RWPE2 (cell line): ENCODE results near the gene MAGI1.

ENCODE experiments used
- ATAC-seq: fragments of 200-7000 bp; cut with Tn5 transposase; 3 replicates; pipeline ENCODE4 v1.9.1; 2021; ENCODE audit warnings: low read depth
- DNase-seq: peaks from one replicate; pipeline ENCODE4 v3.0.0-alpha.2; 2020; ENCODE audit warnings: low spot score
- H3K27ac ChIP-seq: fragments of 450-650 bp; 2 replicates; pipeline ENCODE4 v1.5.1; 2017; ENCODE audit warnings: mild to moderate bottlenecking; ENCODE audit not compliant: poor library complexity, severe bottlenecking
- H3K27me3 ChIP-seq: fragments of 250-450 bp; sonication (Bioruptor Pico); 2 replicates; pipeline ENCODE4 v1.5.1; 2021; ENCODE audit warnings: mild to moderate bottlenecking, moderate library complexity; ENCODE audit not compliant: insufficient read depth, poor library complexity, severe bottlenecking
- H3K36me3 ChIP-seq: fragments of 250-450 bp; sonication (Bioruptor Pico); 2 replicates; pipeline ENCODE4 v1.5.1; 2020; ENCODE audit warnings: low read depth, mild to moderate bottlenecking, moderate library complexity
- H3K4me1 ChIP-seq: fragments of 250-450 bp; sonication (Bioruptor Pico); 2 replicates; pipeline ENCODE4 v1.5.1; 2021; ENCODE audit warnings: mild to moderate bottlenecking, moderate library complexity; ENCODE audit not compliant: insufficient read depth, poor library complexity, severe bottlenecking
- H3K4me3 ChIP-seq: fragments of 250-450 bp; sonication (Bioruptor Pico); 2 replicates; pipeline ENCODE4 v1.5.1; 2021; ENCODE audit warnings: mild to moderate bottlenecking, moderate library complexity; ENCODE audit not compliant: severe bottlenecking
- H3K9me3 ChIP-seq: fragments of 250-450 bp; sonication (Bioruptor Pico); 2 replicates; pipeline ENCODE4 v1.5.1; 2021; ENCODE audit warnings: mild to moderate bottlenecking, moderate library complexity; ENCODE audit not compliant: severe bottlenecking
- CTCF ChIP-seq: fragments of 450-650 bp; IDR thresholded peaks from one replicate; pipeline ENCODE4 v1.5.1; 2017; ENCODE audit warnings: mild to moderate bottlenecking, moderate library complexity; ENCODE audit not compliant: poor library complexity, severe bottlenecking

Gene MAGI1

GRCh38 chr3:65671004-65671403 lies 367.7 kb downstream of the MAGI1 start:
- Histone ChIP-seq H3K4me3 (no peak overlapping the region), H3K27ac (no peak overlapping the region), H3K4me1 (peaks cover 13% of the 10 kb centered on the region), H3K36me3 (no peaks in the 10 kb centered on the region), H3K9me3 (no peaks in the 10 kb centered on the region), H3K27me3 (no peaks in the 10 kb centered on the region)
- TF ChIP-seq CTCF, result no peak
- DNase-seq (no peak), ATAC-seq (no peak)

GRCh38 chr3:65669163-65669875 lies 369.4 kb downstream of the MAGI1 start:
- TF ChIP-seq CTCF, result no peak
- H3K27ac ChIP-seq, result no peak overlapping the region
- no peak for DNase-seq

GRCh38 chr3:65667963-65668362 lies 370.8 kb downstream of the MAGI1 start:
- no peaks in the 10 kb centered on the region for H3K9me3 ChIP-seq
- H3K4me3 ChIP-seq, result no peak overlapping the region
- no peak overlapping the region for H3K27ac ChIP-seq
- peaks cover 16% of the 10 kb centered on the region for H3K4me1 ChIP-seq
- no peak for ATAC-seq
- no peak for DNase-seq
- H3K36me3 ChIP-seq, result no peaks in the 10 kb centered on the region
- no peaks in the 10 kb centered on the region for H3K27me3 ChIP-seq
- TF ChIP-seq CTCF, result no peak

More at GRCh38 chr3:65669163-65669875, 369.4 kb downstream of the MAGI1 start:
- Histone ChIP-seq H3K4me3 (no peak overlapping the region), H3K4me1 (peaks cover 16% of the 10 kb centered on the region), H3K27me3 (no peaks in the 10 kb centered on the region), H3K36me3 (no peaks in the 10 kb centered on the region), H3K9me3 (no peaks in the 10 kb centered on the region)
- no peak for ATAC-seq

GRCh38 chr3:65666448-65667091 lies 372.1 kb downstream of the MAGI1 start:
- H3K36me3 ChIP-seq, result no peaks in the 10 kb centered on the region
- DNase-seq, result no peak
- H3K27me3 ChIP-seq, result no peaks in the 10 kb centered on the region
- peak; percentile 86 for ATAC-seq
- no peak overlapping the region for H3K27ac ChIP-seq
- peaks cover 16% of the 10 kb centered on the region for H3K4me1 ChIP-seq
- H3K4me3 ChIP-seq, result no peak overlapping the region
- H3K9me3 ChIP-seq, result no peaks in the 10 kb centered on the region
- TF ChIP-seq CTCF, result no peak

- ATAC-seq (peak; percentile 63; the same call in 2 of the 3 replicates), DNase-seq (no peak)
- Histone ChIP-seq H3K36me3 (no peaks in the 10 kb centered on the region), H3K27ac (no peak overlapping the region), H3K27me3 (no peaks in the 10 kb centered on the region), H3K4me1 (peaks cover 16% of the 10 kb centered on the region), H3K4me3 (no peak overlapping the region), H3K9me3 (no peaks in the 10 kb centered on the region)
- no peak for TF ChIP-seq CTCF
These were observed 372.8 kb downstream of the MAGI1 start for GRCh38 chr3:65665915-65666314.
